GM23338 (cell line): ENCODE data around the gene LLPH. TPM values are rescaled to one million over a fixed set of nuclear protein-coding genes. Genes with fewer than 3 reads are reported as not detected.

ENCODE experiments used
- ATAC-seq: fragments of 200-7000 bp; cut with Tn5 transposase; 3 replicates; pipeline ENCODE4 v1.9.1; 2020
- DNase-seq: peaks from one replicate; pipeline ENCODE4 v3.0.0-alpha.2; 2015; ENCODE audit warnings: low spot score
- H2AFZ ChIP-seq: fragments of 200-600 bp; sonication (generic); 2 replicates; pipeline ENCODE4 v1.8.0; 2016; ENCODE audit warnings: antibody characterized with exemption, mild to moderate bottlenecking, moderate library complexity
- H3F3A ChIP-seq: fragments of 200-600 bp; sonication (generic); replicated peaks from 2 replicates; pipeline ENCODE4 v1.8.0; 2017; ENCODE audit warnings: antibody characterized with exemption, mixed run types, low read depth
- H3K27ac ChIP-seq: fragments of 200-600 bp; sonication (generic); 2 replicates; pipeline ENCODE4 v1.6.1; 2016; ENCODE audit warnings: low read depth
- H3K27me3 ChIP-seq: fragments of 200-600 bp; sonication (generic); 2 replicates; pipeline ENCODE4 v1.8.0; 2016; ENCODE audit warnings: mild to moderate bottlenecking, mixed run types, moderate library complexity; ENCODE audit not compliant: insufficient read depth
- H3K36me3 ChIP-seq: fragments of 200-600 bp; sonication (generic); 2 replicates; pipeline ENCODE4 v1.8.0; 2016; ENCODE audit warnings: mild to moderate bottlenecking; ENCODE audit not compliant: insufficient read depth
- H3K4me1 ChIP-seq: fragments of 200-600 bp; sonication (generic); 2 replicates; pipeline ENCODE4 v1.8.0; 2016; ENCODE audit warnings: mild to moderate bottlenecking, moderate library complexity; ENCODE audit not compliant: insufficient read depth
- H3K4me2 ChIP-seq: fragments of 200-600 bp; sonication (generic); 2 replicates; pipeline ENCODE4 v1.7.1; 2017; ENCODE audit warnings: mixed run types
- H3K4me3 ChIP-seq: fragments of 200-600 bp; sonication (generic); 2 replicates; pipeline ENCODE4 v1.6.1; 2016; ENCODE audit warnings: mixed run types
- H3K79me2 ChIP-seq: fragments of 200-600 bp; sonication (generic); replicated peaks from 2 replicates; pipeline ENCODE4 v1.8.0; 2017; ENCODE audit warnings: mild to moderate bottlenecking; ENCODE audit not compliant: insufficient read depth
- H3K9me2 ChIP-seq: fragments of 200-600 bp; sonication (generic); 2 replicates; pipeline ENCODE4 v1.8.0; 2017; ENCODE audit not compliant: insufficient read depth
- H4K20me1 ChIP-seq: fragments of 200-600 bp; sonication (generic); replicated peaks from 2 replicates; pipeline ENCODE4 v1.8.0; 2017; ENCODE audit warnings: mild to moderate bottlenecking; ENCODE audit not compliant: insufficient read depth
- H3K27ac Mint-ChIP-seq: 2 replicates; pipeline ENCODE4 v1.8.0; 2020; ENCODE audit warnings: inconsistent platforms, mild to moderate bottlenecking, moderate library complexity, mixed read lengths
- H3K27me3 Mint-ChIP-seq: 3 replicates; pipeline ENCODE4 v1.8.0; 2022; ENCODE audit warnings: low read depth, mild to moderate bottlenecking, moderate library complexity, mixed read lengths, inconsistent platforms; ENCODE audit not compliant: insufficient read depth, poor library complexity
- H3K36me3 Mint-ChIP-seq: 3 replicates; pipeline ENCODE4 v1.8.0; 2021; ENCODE audit warnings: low read depth, mild to moderate bottlenecking, inconsistent platforms, moderate library complexity, mixed read lengths
- H3K4me1 Mint-ChIP-seq: 3 replicates; pipeline ENCODE4 v1.8.0; 2020; ENCODE audit warnings: mild to moderate bottlenecking, inconsistent platforms, mixed read lengths
- H3K4me3 Mint-ChIP-seq: 3 replicates; pipeline ENCODE4 v1.8.0; 2021; ENCODE audit warnings: moderate library complexity, mild to moderate bottlenecking, inconsistent platforms, mixed read lengths
- H3K9me3 Mint-ChIP-seq: 3 replicates; pipeline ENCODE4 v1.8.0; 2020; ENCODE audit warnings: moderate library complexity, mild to moderate bottlenecking, inconsistent platforms, mixed read lengths
- CREB1 ChIP-seq: fragments of 250-450 bp; sonication (Bioruptor Pico); IDR thresholded peaks from 2 replicates; pipeline ENCODE4 v1.5.0; 2020; ENCODE audit warnings: low read depth, mild to moderate bottlenecking, moderate library complexity
- EZH2 ChIP-seq: fragments of 200-600 bp; sonication (generic); IDR thresholded peaks from one replicate; pipeline ENCODE4 v1.8.0; 2017; ENCODE audit warnings: antibody characterized with exemption, mild to moderate bottlenecking, low read depth; ENCODE audit not compliant: unreplicated experiment
- POLR2AphosphoS5 ChIP-seq: IDR thresholded peaks from 2 replicates; pipeline ENCODE4 v1.6.1; 2016; ENCODE audit warnings: antibody characterized with exemption, low read depth
- STAT1 ChIP-seq: IDR thresholded peaks from one replicate; pipeline ENCODE4 v1.6.1; 2016; ENCODE audit warnings: antibody characterized with exemption; ENCODE audit not compliant: unreplicated experiment
- ZNF114 ChIP-seq: fragments of 250-450 bp; sonication (Bioruptor Pico); IDR thresholded peaks from 2 replicates; pipeline ENCODE4 v1.5.0; 2020; ENCODE audit warnings: mild to moderate bottlenecking, moderate library complexity
- ZNF331 ChIP-seq: fragments of 250-450 bp; sonication (Bioruptor Pico); IDR thresholded peaks from 2 replicates; pipeline ENCODE4 v1.5.0; 2020; ENCODE audit warnings: low read depth, mild to moderate bottlenecking, moderate library complexity
- polyA plus RNA-seq: library from polyadenylated mRNA; unstranded; fragments of >200 nt; fragmentation: Nextera tagmentation; extraction: Ambion mirVana; gene quantifications from 2 replicates; pipeline ENCODE4 v1.2.1, GENCODE V29; 2016
- total RNA-seq: library from RNA; depleted of rRNA; stranded (reverse); fragments of >200 nt; shearing (Covaris generic); gene quantifications from 2 replicates; pipeline ENCODE4 v1.2.3, GENCODE V29; 2014
- TF ChIP-seq, protein P1 (sequence below): fragments of 250-450 bp; sonication (Bioruptor Pico); IDR thresholded peaks from 2 replicates; pipeline ENCODE4 v1.5.0; 2020; ENCODE audit warnings: mild to moderate bottlenecking, moderate library complexity
- TF ChIP-seq, protein P2 (sequence below): IDR thresholded peaks from 2 replicates; pipeline ENCODE4 v1.6.1; 2016; ENCODE audit warnings: antibody characterized with exemption

The LLPH gene
- total and polyA plus RNA-seq, 2 experiments from 2014 or later = 10.7 to 56.6 TPM

DNA sequence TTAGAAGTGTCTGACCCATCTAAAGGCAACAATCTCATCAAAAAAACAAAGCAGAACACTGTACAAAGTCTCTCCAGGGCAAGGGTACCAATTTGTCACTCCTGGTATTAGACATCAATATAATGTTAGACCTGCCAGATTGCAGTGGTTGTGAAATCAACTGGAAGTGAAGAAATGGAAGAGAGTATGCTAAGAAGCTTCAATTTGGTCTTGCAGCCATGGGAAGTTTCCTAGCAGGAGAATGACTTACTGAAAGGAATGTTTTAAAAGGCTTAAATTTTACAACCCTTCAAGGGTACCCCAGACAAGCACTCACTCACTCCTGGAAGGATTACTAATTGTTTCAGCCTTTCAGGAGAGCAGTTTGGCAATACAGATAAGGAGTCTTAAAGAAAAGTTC is 18.9 kb downstream of the LLPH start (continued):
- TF ChIP-seq, protein P1, sequence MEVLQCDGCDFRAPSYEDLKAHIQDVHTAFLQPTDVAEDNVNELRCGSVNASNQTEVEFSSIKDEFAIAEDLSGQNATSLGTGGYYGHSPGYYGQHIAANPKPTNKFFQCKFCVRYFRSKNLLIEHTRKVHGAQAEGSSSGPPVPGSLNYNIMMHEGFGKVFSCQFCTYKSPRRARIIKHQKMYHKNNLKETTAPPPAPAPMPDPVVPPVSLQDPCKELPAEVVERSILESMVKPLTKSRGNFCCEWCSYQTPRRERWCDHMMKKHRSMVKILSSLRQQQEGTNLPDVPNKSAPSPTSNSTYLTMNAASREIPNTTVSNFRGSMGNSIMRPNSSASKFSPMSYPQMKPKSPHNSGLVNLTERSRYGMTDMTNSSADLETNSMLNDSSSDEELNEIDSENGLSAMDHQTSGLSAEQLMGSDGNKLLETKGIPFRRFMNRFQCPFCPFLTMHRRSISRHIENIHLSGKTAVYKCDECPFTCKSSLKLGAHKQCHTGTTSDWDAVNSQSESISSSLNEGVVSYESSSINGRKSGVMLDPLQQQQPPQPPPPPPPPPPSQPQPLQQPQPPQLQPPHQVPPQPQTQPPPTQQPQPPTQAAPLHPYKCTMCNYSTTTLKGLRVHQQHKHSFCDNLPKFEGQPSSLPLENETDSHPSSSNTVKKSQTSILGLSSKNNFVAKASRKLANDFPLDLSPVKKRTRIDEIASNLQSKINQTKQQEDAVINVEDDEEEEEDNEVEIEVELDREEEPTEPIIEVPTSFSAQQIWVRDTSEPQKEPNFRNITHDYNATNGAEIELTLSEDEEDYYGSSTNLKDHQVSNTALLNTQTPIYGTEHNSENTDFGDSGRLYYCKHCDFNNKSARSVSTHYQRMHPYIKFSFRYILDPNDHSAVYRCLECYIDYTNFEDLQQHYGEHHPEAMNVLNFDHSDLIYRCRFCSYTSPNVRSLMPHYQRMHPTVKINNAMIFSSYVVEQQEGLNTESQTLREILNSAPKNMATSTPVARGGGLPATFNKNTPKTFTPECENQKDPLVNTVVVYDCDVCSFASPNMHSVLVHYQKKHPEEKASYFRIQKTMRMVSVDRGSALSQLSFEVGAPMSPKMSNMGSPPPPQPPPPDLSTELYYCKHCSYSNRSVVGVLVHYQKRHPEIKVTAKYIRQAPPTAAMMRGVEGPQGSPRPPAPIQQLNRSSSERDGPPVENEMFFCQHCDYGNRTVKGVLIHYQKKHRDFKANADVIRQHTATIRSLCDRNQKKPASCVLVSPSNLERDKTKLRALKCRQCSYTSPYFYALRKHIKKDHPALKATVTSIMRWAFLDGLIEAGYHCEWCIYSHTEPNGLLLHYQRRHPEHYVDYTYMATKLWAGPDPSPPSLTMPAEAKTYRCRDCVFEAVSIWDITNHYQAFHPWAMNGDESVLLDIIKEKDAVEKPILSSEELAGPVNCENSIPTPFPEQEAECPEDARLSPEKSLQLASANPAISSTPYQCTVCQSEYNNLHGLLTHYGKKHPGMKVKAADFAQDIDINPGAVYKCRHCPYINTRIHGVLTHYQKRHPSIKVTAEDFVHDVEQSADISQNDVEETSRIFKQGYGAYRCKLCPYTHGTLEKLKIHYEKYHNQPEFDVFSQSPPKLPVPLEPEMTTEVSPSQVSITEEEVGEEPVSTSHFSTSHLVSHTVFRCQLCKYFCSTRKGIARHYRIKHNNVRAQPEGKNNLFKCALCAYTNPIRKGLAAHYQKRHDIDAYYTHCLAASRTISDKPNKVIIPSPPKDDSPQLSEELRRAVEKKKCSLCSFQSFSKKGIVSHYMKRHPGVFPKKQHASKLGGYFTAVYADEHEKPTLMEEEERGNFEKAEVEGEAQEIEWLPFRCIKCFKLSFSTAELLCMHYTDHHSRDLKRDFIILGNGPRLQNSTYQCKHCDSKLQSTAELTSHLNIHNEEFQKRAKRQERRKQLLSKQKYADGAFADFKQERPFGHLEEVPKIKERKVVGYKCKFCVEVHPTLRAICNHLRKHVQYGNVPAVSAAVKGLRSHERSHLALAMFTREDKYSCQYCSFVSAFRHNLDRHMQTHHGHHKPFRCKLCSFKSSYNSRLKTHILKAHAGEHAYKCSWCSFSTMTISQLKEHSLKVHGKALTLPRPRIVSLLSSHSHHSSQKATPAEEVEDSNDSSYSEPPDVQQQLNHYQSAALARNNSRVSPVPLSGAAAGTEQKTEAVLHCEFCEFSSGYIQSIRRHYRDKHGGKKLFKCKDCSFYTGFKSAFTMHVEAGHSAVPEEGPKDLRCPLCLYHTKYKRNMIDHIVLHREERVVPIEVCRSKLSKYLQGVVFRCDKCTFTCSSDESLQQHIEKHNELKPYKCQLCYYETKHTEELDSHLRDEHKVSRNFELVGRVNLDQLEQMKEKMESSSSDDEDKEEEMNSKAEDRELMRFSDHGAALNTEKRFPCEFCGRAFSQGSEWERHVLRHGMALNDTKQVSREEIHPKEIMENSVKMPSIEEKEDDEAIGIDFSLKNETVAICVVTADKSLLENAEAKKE = no peak
- TF ChIP-seq ZNF331 = no peak
- TF ChIP-seq ZNF114 (CRISPR knock-in tag) = no peak
- no peak for TF ChIP-seq CREB1 (CRISPR knock-in tag)
- TF ChIP-seq STAT1 = no peak
- TF ChIP-seq, protein P2, sequence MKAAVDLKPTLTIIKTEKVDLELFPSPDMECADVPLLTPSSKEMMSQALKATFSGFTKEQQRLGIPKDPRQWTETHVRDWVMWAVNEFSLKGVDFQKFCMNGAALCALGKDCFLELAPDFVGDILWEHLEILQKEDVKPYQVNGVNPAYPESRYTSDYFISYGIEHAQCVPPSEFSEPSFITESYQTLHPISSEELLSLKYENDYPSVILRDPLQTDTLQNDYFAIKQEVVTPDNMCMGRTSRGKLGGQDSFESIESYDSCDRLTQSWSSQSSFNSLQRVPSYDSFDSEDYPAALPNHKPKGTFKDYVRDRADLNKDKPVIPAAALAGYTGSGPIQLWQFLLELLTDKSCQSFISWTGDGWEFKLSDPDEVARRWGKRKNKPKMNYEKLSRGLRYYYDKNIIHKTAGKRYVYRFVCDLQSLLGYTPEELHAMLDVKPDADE = no peak
- TF ChIP-seq POLR2AphosphoS5 = no peak

DNA sequence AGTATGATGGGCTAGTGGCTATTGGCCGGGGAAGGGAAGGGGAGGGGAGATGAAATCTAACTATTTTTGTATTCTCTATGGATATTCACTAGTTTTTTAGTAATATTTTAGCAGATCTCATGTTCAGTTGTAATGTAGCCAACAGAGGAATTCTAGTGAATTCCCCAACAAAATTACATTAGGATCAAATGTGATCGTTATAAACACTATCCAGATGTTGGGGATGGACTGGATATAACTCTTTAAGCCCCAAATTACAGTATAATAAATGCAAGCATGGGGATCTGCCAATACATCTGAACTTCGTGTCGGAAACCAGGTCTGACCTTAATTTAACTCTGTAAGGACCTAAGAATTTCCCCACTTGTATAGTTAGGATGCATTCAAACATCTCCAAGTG is 21.5 kb downstream of the LLPH start:
- H3K4me3 Mint-ChIP-seq = no peak overlapping the region
- H3K27me3 Mint-ChIP-seq = no peaks in the 10 kb centered on the region
- DNase-seq (no peak), ATAC-seq (no peak)
- Histone ChIP-seq H3K36me3 (no peaks in the 10 kb centered on the region), H3K9me2 (no peaks in the 10 kb centered on the region), H3K79me2 (no peaks in the 10 kb centered on the region), H3K4me2 (no peak overlapping the region), H3K4me3 (no peak overlapping the region), H3F3A (no peaks in the 10 kb centered on the region), H3K27ac (no peak overlapping the region), H4K20me1 (no peaks in the 10 kb centered on the region), H3K27me3 (no peaks in the 10 kb centered on the region), H3K4me1 (peaks cover 12% of the 10 kb centered on the region), H2AFZ (no peak overlapping the region)
- H3K27ac Mint-ChIP-seq = no peak overlapping the region
- H3K36me3 Mint-ChIP-seq = no peaks in the 10 kb centered on the region
- peaks cover 28% of the 10 kb centered on the region for H3K4me1 Mint-ChIP-seq
- no peaks in the 10 kb centered on the region; the same call in 2 of the 3 replicates for H3K9me3 Mint-ChIP-seq
- TF ChIP-seq STAT1 (no peak), ZNF331 (no peak), EZH2 (no peak)
- TF ChIP-seq, protein P1 = no peak
- TF ChIP-seq, protein P2 = no peak
